Posterior vena cava (tissue), 2 donors: ENCODE data around the gene RAB14. TPM values are rescaled to one million over a fixed set of nuclear protein-coding genes. Genes with fewer than 3 reads are reported as not detected.

ENCODE experiments used
- DNase-seq: peaks from one replicate; pipeline ENCODE4 v3.0.0-alpha.2; 2020; ENCODE audit warnings: low spot score
- intact Hi-C, 2 donors: fragments of 100-400 bp; cut with DNase I; formaldehyde crosslinking; loops; one replicate each; pipeline versions ENCODE4 v1.14.1 to v1.14.2; 2022 to 2023
- long read RNA-seq, 2 donors: library from polyadenylated mRNA; unstranded; transcript quantifications; one replicate each; pipeline ENCODE4 v2.0.0, GENCODE V29; 2020 to 2021
- total RNA-seq, 2 donors: library from RNA; stranded (reverse); fragmentation: NEBNext Ultra II Directional; extraction: Animal tissue kit (Norgen Biotek cat#: 25700); gene quantifications; one replicate each; pipeline ENCODE4 v1.2.1, GENCODE V29; 2021
- donor health status: DM: yes; HTN: yes; CAD: no.
- donor health status: DM: yes; HTN: yes; CAD: no.

RAB14 gene
- total RNA-seq, result 10 to 100 TPM; 46.7 to 49.7 TPM
- long read RNA-seq, donor 1, full-length matches to known transcripts, result 18 of 23 reads
- long read RNA-seq, donor 1, partial matches to known transcripts, result 1 of 23 reads
- long read RNA-seq, donor 1, other reads (novel, unspliced or antisense), result 4 of 23 reads
- long read RNA-seq, donor 2, full-length matches to known transcripts, result 11 of 15 reads
- long read RNA-seq, donor 2, partial matches to known transcripts, result 1 of 15 reads
- long read RNA-seq, donor 2, other reads (novel, unspliced or antisense), result 3 of 15 reads

GRCh38 chr9:121201738-121202533 is at the start of gene RAB14:
Gene RAB14 (minus strand): TSS chr9:121201869. CDS start chr9:121193412, 8,457 bp downstream.
- intact Hi-C loops, result no loop called here
- peak; percentile 100 for DNase-seq

GRCh38 chr9:121249563-121249962 is 47.9 kb upstream of the RAB14 start:
- intact Hi-C loops, result no loop called here
- DNase-seq, result no peak

GRCh38 chr9:121246821-121247561 is 45.3 kb upstream of the RAB14 start:
- DNase-seq, result no peak
- intact Hi-C loops, result loop anchor here in 1 of 2 donors (2.0 kb wide), 1 partner anchor 16 kb away; no protein-coding TSS in a partner anchor

- intact Hi-C loops, result no loop called here
- DNase-seq, result no peak
These were observed 41.3 kb upstream of the RAB14 start for GRCh38 chr9:121242959-121243346.

- no peak for DNase-seq
- intact Hi-C loops, result no loop called here
These were observed 40.7 kb upstream of the RAB14 start for GRCh38 chr9:121242219-121242958.

GRCh38 chr9:121240472-121241135 is 38.9 kb upstream of the RAB14 start:
- DNase-seq, result no peak
- intact Hi-C loops, result no loop called here

- intact Hi-C loops, result no loop called here
These were observed 38.2 kb upstream of the RAB14 start for GRCh38 chr9:121239851-121240250.

GRCh38 chr9:121239071-121239470 is 37.4 kb upstream of the RAB14 start:
- intact Hi-C loops, result no loop called here

More at GRCh38 chr9:121239851-121240250, 38.2 kb upstream of the RAB14 start:
- no peak for DNase-seq

GRCh38 chr9:121237916-121238315 is 36.2 kb upstream of the RAB14 start:
- intact Hi-C loops, result no loop called here

More at GRCh38 chr9:121239071-121239470, 37.4 kb upstream of the RAB14 start:
- DNase-seq, result no peak

GRCh38 chr9:121235512-121235911 is 33.8 kb upstream of the RAB14 start:
- intact Hi-C loops, result no loop called here
- no peak for DNase-seq

More at GRCh38 chr9:121237916-121238315, 36.2 kb upstream of the RAB14 start:
- DNase-seq, result no peak

GRCh38 chr9:121234832-121235161 is 33.1 kb upstream of the RAB14 start:
- no peak for DNase-seq
- intact Hi-C loops, result no loop called here

GRCh38 chr9:121233906-121234831 is 32.5 kb upstream of the RAB14 start:
- DNase-seq, result no peak
- intact Hi-C loops, result no loop called here

GRCh38 chr9:121232251-121232650 is 30.6 kb upstream of the RAB14 start:
- intact Hi-C loops, result no loop called here
- DNase-seq, result no peak

- intact Hi-C loops, result loop anchor here in 1 of 2 donors (2.0 kb wide), 1 partner anchor 17 kb away; no protein-coding TSS in a partner anchor
- no peak for DNase-seq
These were observed 28.6 kb upstream of the RAB14 start for GRCh38 chr9:121230256-121230655.

- intact Hi-C loops, result loop anchor here (5.0 to 10.0 kb wide), 2 partner anchors 39 to 87 kb away; partner anchors contain the start of gene GSN (in 1 of the 2)
- DNase-seq, result no peak
These were observed 26.2 kb upstream of the RAB14 start for GRCh38 chr9:121227862-121228261.

- DNase-seq, result no peak
- intact Hi-C loops, result loop anchor here (5.0 to 10.0 kb wide), 2 partner anchors 41 to 89 kb away; partner anchors contain the start of gene GSN (in 1 of the 2)
These were observed 24.5 kb upstream of the RAB14 start for GRCh38 chr9:121226175-121226574.

GRCh38 chr9:121225240-121225639 is 23.6 kb upstream of the RAB14 start:
- intact Hi-C loops, result loop anchor here (5.0 to 10.0 kb wide), 2 partner anchors 42 to 90 kb away; partner anchors contain the start of gene GSN (in 1 of the 2)
- no peak for DNase-seq
